Panc1 (cell line): ENCODE measurements around the gene RARB.

Experiments used
- POLR2AphosphoS5 ChIP-seq: IDR thresholded peaks from 2 replicates; pipeline ENCODE4 v1.6.1; 2012; ENCODE audit warnings: mild to moderate bottlenecking, low read depth, low read length, moderate library complexity
- TF ChIP-seq, protein P1 (sequence below): fragments of 450-650 bp; IDR thresholded peaks from 2 replicates; pipeline ENCODE4 v1.5.1; 2017; ENCODE audit warnings: mild to moderate bottlenecking
- TF ChIP-seq, protein P2 (sequence below), 2 experiments: IDR thresholded peaks; 2 replicates each; pipeline ENCODE4 v1.6.1; 2011 to 2012; ENCODE audit warnings: low read depth in 2 of 2, control low read depth in 1 of 2, low read length in 1 of 2, mild to moderate bottlenecking in 1 of 2, moderate library complexity in 1 of 2; ENCODE audit not compliant: insufficient read depth in 1 of 2

DNA sequence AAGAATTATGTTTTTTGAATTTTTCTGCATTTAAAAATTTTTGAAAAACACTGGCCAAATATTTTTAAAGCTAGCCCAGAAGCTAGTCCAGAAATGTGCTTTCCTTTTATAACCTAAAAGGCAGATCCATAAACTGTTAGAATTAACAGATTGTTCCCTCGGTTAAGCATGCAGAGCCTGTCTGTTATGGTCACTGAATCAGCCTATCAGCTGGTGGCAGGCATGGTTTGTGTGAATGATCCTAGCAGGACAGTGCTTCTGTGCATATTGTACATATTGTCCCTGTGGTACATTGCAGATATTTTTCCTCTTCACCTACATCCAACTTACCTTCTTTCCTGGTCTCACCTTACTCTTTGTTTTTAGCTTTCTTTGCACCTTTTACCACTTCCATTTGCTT lies 53.3 kb downstream of the RARB start:
- TF ChIP-seq, protein P1, sequence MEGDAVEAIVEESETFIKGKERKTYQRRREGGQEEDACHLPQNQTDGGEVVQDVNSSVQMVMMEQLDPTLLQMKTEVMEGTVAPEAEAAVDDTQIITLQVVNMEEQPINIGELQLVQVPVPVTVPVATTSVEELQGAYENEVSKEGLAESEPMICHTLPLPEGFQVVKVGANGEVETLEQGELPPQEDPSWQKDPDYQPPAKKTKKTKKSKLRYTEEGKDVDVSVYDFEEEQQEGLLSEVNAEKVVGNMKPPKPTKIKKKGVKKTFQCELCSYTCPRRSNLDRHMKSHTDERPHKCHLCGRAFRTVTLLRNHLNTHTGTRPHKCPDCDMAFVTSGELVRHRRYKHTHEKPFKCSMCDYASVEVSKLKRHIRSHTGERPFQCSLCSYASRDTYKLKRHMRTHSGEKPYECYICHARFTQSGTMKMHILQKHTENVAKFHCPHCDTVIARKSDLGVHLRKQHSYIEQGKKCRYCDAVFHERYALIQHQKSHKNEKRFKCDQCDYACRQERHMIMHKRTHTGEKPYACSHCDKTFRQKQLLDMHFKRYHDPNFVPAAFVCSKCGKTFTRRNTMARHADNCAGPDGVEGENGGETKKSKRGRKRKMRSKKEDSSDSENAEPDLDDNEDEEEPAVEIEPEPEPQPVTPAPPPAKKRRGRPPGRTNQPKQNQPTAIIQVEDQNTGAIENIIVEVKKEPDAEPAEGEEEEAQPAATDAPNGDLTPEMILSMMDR = no peak
- no peak for TF ChIP-seq POLR2AphosphoS5
- TF ChIP-seq, protein P2, sequence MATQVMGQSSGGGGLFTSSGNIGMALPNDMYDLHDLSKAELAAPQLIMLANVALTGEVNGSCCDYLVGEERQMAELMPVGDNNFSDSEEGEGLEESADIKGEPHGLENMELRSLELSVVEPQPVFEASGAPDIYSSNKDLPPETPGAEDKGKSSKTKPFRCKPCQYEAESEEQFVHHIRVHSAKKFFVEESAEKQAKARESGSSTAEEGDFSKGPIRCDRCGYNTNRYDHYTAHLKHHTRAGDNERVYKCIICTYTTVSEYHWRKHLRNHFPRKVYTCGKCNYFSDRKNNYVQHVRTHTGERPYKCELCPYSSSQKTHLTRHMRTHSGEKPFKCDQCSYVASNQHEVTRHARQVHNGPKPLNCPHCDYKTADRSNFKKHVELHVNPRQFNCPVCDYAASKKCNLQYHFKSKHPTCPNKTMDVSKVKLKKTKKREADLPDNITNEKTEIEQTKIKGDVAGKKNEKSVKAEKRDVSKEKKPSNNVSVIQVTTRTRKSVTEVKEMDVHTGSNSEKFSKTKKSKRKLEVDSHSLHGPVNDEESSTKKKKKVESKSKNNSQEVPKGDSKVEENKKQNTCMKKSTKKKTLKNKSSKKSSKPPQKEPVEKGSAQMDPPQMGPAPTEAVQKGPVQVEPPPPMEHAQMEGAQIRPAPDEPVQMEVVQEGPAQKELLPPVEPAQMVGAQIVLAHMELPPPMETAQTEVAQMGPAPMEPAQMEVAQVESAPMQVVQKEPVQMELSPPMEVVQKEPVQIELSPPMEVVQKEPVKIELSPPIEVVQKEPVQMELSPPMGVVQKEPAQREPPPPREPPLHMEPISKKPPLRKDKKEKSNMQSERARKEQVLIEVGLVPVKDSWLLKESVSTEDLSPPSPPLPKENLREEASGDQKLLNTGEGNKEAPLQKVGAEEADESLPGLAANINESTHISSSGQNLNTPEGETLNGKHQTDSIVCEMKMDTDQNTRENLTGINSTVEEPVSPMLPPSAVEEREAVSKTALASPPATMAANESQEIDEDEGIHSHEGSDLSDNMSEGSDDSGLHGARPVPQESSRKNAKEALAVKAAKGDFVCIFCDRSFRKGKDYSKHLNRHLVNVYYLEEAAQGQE (IDR thresholded peaks at IDR 0.05; ENCODE audit: insufficient read depth in 1 of 2, low read depth in 2 of 2, low read length in 1 of 2) = no peak
